Keratinocyte (primary cell): ENCODE results near the gene PTPN4. TPM values are rescaled to one million over a fixed set of nuclear protein-coding genes. Genes with fewer than 3 reads are reported as not detected.

Experiments used
- DNase-seq: peaks from one replicate; pipeline ENCODE4 v3.0.0-alpha.2; 2011; ENCODE audit warnings: low read depth, missing footprints, low spot score
- FAIRE-seq: peaks from 2 replicates; lab custom pipeline; 2011; peaks lifted over from hg19 to GRCh38; lab: Jason Lieb, UNC
- H2AFZ ChIP-seq: 2 replicates; pipeline ENCODE4 v1.6.0; 2012; ENCODE audit warnings: low read length, control low read depth, inconsistent platforms; ENCODE audit not compliant: control insufficient read depth
- H3K27ac ChIP-seq: 2 replicates; pipeline ENCODE4 v1.5.1; 2011; ENCODE audit warnings: low read length; ENCODE audit not compliant: control insufficient read depth, insufficient read depth
- H3K27me3 ChIP-seq: 3 replicates; pipeline ENCODE4 v1.6.0; 2011; ENCODE audit warnings: low read length; ENCODE audit not compliant: control insufficient read depth, insufficient read depth; ENCODE audit errors: extremely low read depth
- H3K36me3 ChIP-seq, 2 experiments: 2 replicates in 1 of 2; 3 replicates in 1 of 2; pipeline ENCODE4 v1.5.1; 2011; ENCODE audit warnings: low read length in 2 of 2, mild to moderate bottlenecking in 1 of 2; ENCODE audit not compliant: control insufficient read depth in 2 of 2, insufficient read depth in 2 of 2; ENCODE audit errors: extremely low read depth in 1 of 2
- H3K4me1 ChIP-seq: 3 replicates; pipeline ENCODE4 v1.5.1; 2011; ENCODE audit warnings: low read length; ENCODE audit not compliant: control insufficient read depth, insufficient read depth; ENCODE audit errors: extremely low read depth
- H3K4me2 ChIP-seq: 3 replicates; pipeline ENCODE4 v1.6.0; 2011; ENCODE audit warnings: low read depth, low read length; ENCODE audit not compliant: control insufficient read depth, insufficient read depth; ENCODE audit errors: extremely low read depth
- H3K4me3 ChIP-seq, 3 experiments: fragments of 200-600 bp in 1 of 3; sonication (generic) in 1 of 3; 2 replicates in 2 of 3; 3 replicates in 1 of 3; pipeline ENCODE4 v1.5.1; 2011 to 2016; ENCODE audit warnings: low read length in 3 of 3, mild to moderate bottlenecking in 3 of 3, control low read depth in 2 of 3, inconsistent platforms in 1 of 3, low read depth in 1 of 3, mixed read lengths in 1 of 3, mixed run types in 1 of 3, moderate library complexity in 1 of 3; ENCODE audit not compliant: control insufficient read depth in 2 of 3, insufficient read depth in 2 of 3; ENCODE audit errors: extremely low read depth in 1 of 3
- H3K79me2 ChIP-seq: 2 replicates; pipeline ENCODE4 v1.6.0; 2012; ENCODE audit warnings: low read length; ENCODE audit not compliant: control insufficient read depth, insufficient read depth
- H3K9ac ChIP-seq: 3 replicates; pipeline ENCODE4 v1.6.0; 2011; ENCODE audit warnings: low read length; ENCODE audit not compliant: control insufficient read depth, insufficient read depth; ENCODE audit errors: extremely low read depth
- H3K9me1 ChIP-seq: 3 replicates; pipeline ENCODE4 v1.6.0; 2011; ENCODE audit warnings: low read length; ENCODE audit not compliant: control insufficient read depth, insufficient read depth; ENCODE audit errors: extremely low read depth
- H3K9me3 ChIP-seq: 2 replicates; pipeline ENCODE4 v1.5.1; 2012; ENCODE audit warnings: low read depth, low read length; ENCODE audit not compliant: control insufficient read depth
- H4K20me1 ChIP-seq: 3 replicates; pipeline ENCODE4 v1.6.0; 2011; ENCODE audit warnings: low read length; ENCODE audit not compliant: control insufficient read depth, insufficient read depth; ENCODE audit errors: extremely low read depth
- EZH2 ChIP-seq: IDR thresholded peaks from one replicate; pipeline ENCODE4 v1.6.1; 2012; ENCODE audit warnings: inconsistent platforms, mild to moderate bottlenecking, low read length, moderate library complexity
- dilution Hi-C: fragments of 300-500 bp; cut with MboI; formaldehyde crosslinking; loops from one replicate; pipeline ENCODE4 v1.7.0; 2020; ENCODE audit warnings: low sequenced_read_pairs; ENCODE audit not compliant: extremely low pct_ligation_motif_present
- polyA plus RNA-seq, 5 experiments: library from polyadenylated mRNA; depleted of rRNA in 3 of 5; stranded (reverse) in 3 of 5; stranded (forward) in 1 of 5; unstranded in 1 of 5; fragments of >200 nt; gene quantifications; 1 replicate in 1 of 5; 2 replicates in 3 of 5; 3 replicates in 1 of 5; pipeline versions ENCODE4 v1.2.1 to v1.2.3, GENCODE V29; 2011 to 2012; ENCODE audit warnings: missing spikeins in 2 of 5, low read depth in 1 of 5, low replicate concordance in 1 of 5
- TF ChIP-seq, protein P1 (sequence below), 3 experiments: IDR thresholded peaks in 1 of 3; conservative IDR thresholded peaks in 1 of 3; optimal IDR thresholded peaks in 1 of 3; 2 replicates in 2 of 3; 3 replicates in 1 of 3; pipeline versions ENCODE3 to v1.5.1; 2011; ENCODE audit warnings: low read length in 3 of 3, mild to moderate bottlenecking in 3 of 3, moderate library complexity in 2 of 3, control low read depth in 1 of 3, inconsistent platforms in 1 of 3; ENCODE audit not compliant: insufficient read depth in 2 of 3; ENCODE audit errors: extremely low read depth in 1 of 3

The PTPN4 gene
- polyA plus RNA-seq, 1 donor (not counting 4 experiments of a cell fraction or from before 2014, with no cell fraction given), result 20.6 TPM

GRCh38 chr2:119772128-119772527, 12.4 kb downstream of the PTPN4 start:
- no peak for DNase-seq

GRCh38 chr2:119772767-119773166, 13.0 kb downstream of the PTPN4 start:
- Histone ChIP-seq H3K9me1 (no peaks in the 10 kb centered on the region), H3K36me3 (no peaks in the 10 kb centered on the region), H3K27ac (no peak overlapping the region), H3K4me3 (no peak overlapping the region), H3K27me3 (no peaks in the 10 kb centered on the region), H4K20me1 (no peaks in the 10 kb centered on the region), H2AFZ (no peak overlapping the region), H3K4me2 (no peak overlapping the region), H3K9ac (no peak overlapping the region), H3K4me1 (no peaks in the 10 kb centered on the region), H3K79me2 (peaks cover 29% of the 10 kb centered on the region), H3K9me3 (no peaks in the 10 kb centered on the region)
- DNase-seq (no peak), FAIRE-seq (no peak)
- dilution Hi-C loops, result no loop called here
- no peak for TF ChIP-seq EZH2
- TF ChIP-seq, protein P1, sequence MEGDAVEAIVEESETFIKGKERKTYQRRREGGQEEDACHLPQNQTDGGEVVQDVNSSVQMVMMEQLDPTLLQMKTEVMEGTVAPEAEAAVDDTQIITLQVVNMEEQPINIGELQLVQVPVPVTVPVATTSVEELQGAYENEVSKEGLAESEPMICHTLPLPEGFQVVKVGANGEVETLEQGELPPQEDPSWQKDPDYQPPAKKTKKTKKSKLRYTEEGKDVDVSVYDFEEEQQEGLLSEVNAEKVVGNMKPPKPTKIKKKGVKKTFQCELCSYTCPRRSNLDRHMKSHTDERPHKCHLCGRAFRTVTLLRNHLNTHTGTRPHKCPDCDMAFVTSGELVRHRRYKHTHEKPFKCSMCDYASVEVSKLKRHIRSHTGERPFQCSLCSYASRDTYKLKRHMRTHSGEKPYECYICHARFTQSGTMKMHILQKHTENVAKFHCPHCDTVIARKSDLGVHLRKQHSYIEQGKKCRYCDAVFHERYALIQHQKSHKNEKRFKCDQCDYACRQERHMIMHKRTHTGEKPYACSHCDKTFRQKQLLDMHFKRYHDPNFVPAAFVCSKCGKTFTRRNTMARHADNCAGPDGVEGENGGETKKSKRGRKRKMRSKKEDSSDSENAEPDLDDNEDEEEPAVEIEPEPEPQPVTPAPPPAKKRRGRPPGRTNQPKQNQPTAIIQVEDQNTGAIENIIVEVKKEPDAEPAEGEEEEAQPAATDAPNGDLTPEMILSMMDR (optimal IDR thresholded peaks at IDR 0.05 in 1 of 3, IDR thresholded peaks at IDR 0.05 in 1 of 3, conservative IDR thresholded peaks at IDR 0.05 in 1 of 3; ENCODE audit: extremely low read depth in 1 of 3, insufficient read depth in 2 of 3, low read length in 3 of 3), result no peak

More at GRCh38 chr2:119772128-119772527, 12.4 kb downstream of the PTPN4 start:
- H3K9me1 ChIP-seq, result no peaks in the 10 kb centered on the region
- dilution Hi-C loops, result no loop called here
- no peaks in the 10 kb centered on the region for H3K27me3 ChIP-seq
- H3K79me2 ChIP-seq, result peaks cover 34% of the 10 kb centered on the region
- TF ChIP-seq EZH2, result no peak
- TF ChIP-seq, protein P1 (optimal IDR thresholded peaks at IDR 0.05 in 1 of 3, IDR thresholded peaks at IDR 0.05 in 1 of 3, conservative IDR thresholded peaks at IDR 0.05 in 1 of 3; ENCODE audit: extremely low read depth in 1 of 3, insufficient read depth in 2 of 3, low read length in 3 of 3), result no peak
- no peak overlapping the region for H3K27ac ChIP-seq
- FAIRE-seq, result no peak
- H3K36me3 ChIP-seq, result no peaks in the 10 kb centered on the region
- no peaks in the 10 kb centered on the region for H3K4me1 ChIP-seq
- no peak overlapping the region for H3K9ac ChIP-seq
- H4K20me1 ChIP-seq, result no peaks in the 10 kb centered on the region
- no peak overlapping the region for H2AFZ ChIP-seq
- H3K9me3 ChIP-seq, result no peaks in the 10 kb centered on the region
- H3K4me2 ChIP-seq, result no peak overlapping the region
- H3K4me3 ChIP-seq, result no peak overlapping the region
